Keratinocyte (primary cell): ENCODE data around the gene SRGAP3. TPM values are rescaled to one million over a fixed set of nuclear protein-coding genes. Genes with fewer than 3 reads are reported as not detected.

Experiments used
- DNase-seq: peaks from one replicate; pipeline ENCODE4 v3.0.0-alpha.2; 2011; ENCODE audit warnings: low read depth, missing footprints, low spot score
- FAIRE-seq: peaks from 2 replicates; lab custom pipeline; 2011; peaks lifted over from hg19 to GRCh38; lab: Jason Lieb, UNC
- H2AFZ ChIP-seq: 2 replicates; pipeline ENCODE4 v1.6.0; 2012; ENCODE audit warnings: low read length, control low read depth, inconsistent platforms; ENCODE audit not compliant: control insufficient read depth
- H3K27ac ChIP-seq: 2 replicates; pipeline ENCODE4 v1.5.1; 2011; ENCODE audit warnings: low read length; ENCODE audit not compliant: control insufficient read depth, insufficient read depth
- H3K27me3 ChIP-seq: 3 replicates; pipeline ENCODE4 v1.6.0; 2011; ENCODE audit warnings: low read length; ENCODE audit not compliant: control insufficient read depth, insufficient read depth; ENCODE audit errors: extremely low read depth
- H3K36me3 ChIP-seq, 2 experiments: 2 replicates in 1 of 2; 3 replicates in 1 of 2; pipeline ENCODE4 v1.5.1; 2011; ENCODE audit warnings: low read length in 2 of 2, mild to moderate bottlenecking in 1 of 2; ENCODE audit not compliant: control insufficient read depth in 2 of 2, insufficient read depth in 2 of 2; ENCODE audit errors: extremely low read depth in 1 of 2
- H3K4me1 ChIP-seq: 3 replicates; pipeline ENCODE4 v1.5.1; 2011; ENCODE audit warnings: low read length; ENCODE audit not compliant: control insufficient read depth, insufficient read depth; ENCODE audit errors: extremely low read depth
- H3K4me2 ChIP-seq: 3 replicates; pipeline ENCODE4 v1.6.0; 2011; ENCODE audit warnings: low read depth, low read length; ENCODE audit not compliant: control insufficient read depth, insufficient read depth; ENCODE audit errors: extremely low read depth
- H3K4me3 ChIP-seq, 3 experiments: fragments of 200-600 bp in 1 of 3; sonication (generic) in 1 of 3; 2 replicates in 2 of 3; 3 replicates in 1 of 3; pipeline ENCODE4 v1.5.1; 2011 to 2016; ENCODE audit warnings: low read length in 3 of 3, mild to moderate bottlenecking in 3 of 3, control low read depth in 2 of 3, inconsistent platforms in 1 of 3, low read depth in 1 of 3, mixed read lengths in 1 of 3, mixed run types in 1 of 3, moderate library complexity in 1 of 3; ENCODE audit not compliant: control insufficient read depth in 2 of 3, insufficient read depth in 2 of 3; ENCODE audit errors: extremely low read depth in 1 of 3
- H3K79me2 ChIP-seq: 2 replicates; pipeline ENCODE4 v1.6.0; 2012; ENCODE audit warnings: low read length; ENCODE audit not compliant: control insufficient read depth, insufficient read depth
- H3K9ac ChIP-seq: 3 replicates; pipeline ENCODE4 v1.6.0; 2011; ENCODE audit warnings: low read length; ENCODE audit not compliant: control insufficient read depth, insufficient read depth; ENCODE audit errors: extremely low read depth
- H3K9me1 ChIP-seq: 3 replicates; pipeline ENCODE4 v1.6.0; 2011; ENCODE audit warnings: low read length; ENCODE audit not compliant: control insufficient read depth, insufficient read depth; ENCODE audit errors: extremely low read depth
- H3K9me3 ChIP-seq: 2 replicates; pipeline ENCODE4 v1.5.1; 2012; ENCODE audit warnings: low read depth, low read length; ENCODE audit not compliant: control insufficient read depth
- H4K20me1 ChIP-seq: 3 replicates; pipeline ENCODE4 v1.6.0; 2011; ENCODE audit warnings: low read length; ENCODE audit not compliant: control insufficient read depth, insufficient read depth; ENCODE audit errors: extremely low read depth
- CTCF ChIP-seq, 3 experiments: IDR thresholded peaks in 1 of 3; conservative IDR thresholded peaks in 1 of 3; optimal IDR thresholded peaks in 1 of 3; 2 replicates in 2 of 3; 3 replicates in 1 of 3; pipeline versions ENCODE3 to v1.5.1; 2011; ENCODE audit warnings: low read length in 3 of 3, mild to moderate bottlenecking in 3 of 3, moderate library complexity in 2 of 3, control low read depth in 1 of 3, inconsistent platforms in 1 of 3; ENCODE audit not compliant: insufficient read depth in 2 of 3; ENCODE audit errors: extremely low read depth in 1 of 3
- EZH2 ChIP-seq: IDR thresholded peaks from one replicate; pipeline ENCODE4 v1.6.1; 2012; ENCODE audit warnings: inconsistent platforms, mild to moderate bottlenecking, low read length, moderate library complexity
- dilution Hi-C: fragments of 300-500 bp; cut with MboI; formaldehyde crosslinking; loops from one replicate; pipeline ENCODE4 v1.7.0; 2020; ENCODE audit warnings: low sequenced_read_pairs; ENCODE audit not compliant: extremely low pct_ligation_motif_present
- polyA plus RNA-seq, 5 experiments: library from polyadenylated mRNA; depleted of rRNA in 3 of 5; stranded (reverse) in 3 of 5; stranded (forward) in 1 of 5; unstranded in 1 of 5; fragments of >200 nt; gene quantifications; 1 replicate in 1 of 5; 2 replicates in 3 of 5; 3 replicates in 1 of 5; pipeline versions ENCODE4 v1.2.1 to v1.2.3, GENCODE V29; 2011 to 2012; ENCODE audit warnings: missing spikeins in 2 of 5, low read depth in 1 of 5, low replicate concordance in 1 of 5

The SRGAP3 gene
- polyA plus RNA-seq, 1 donor (not counting 4 experiments of a cell fraction or from before 2014, with no cell fraction given), result 7.2 TPM

DNA sequence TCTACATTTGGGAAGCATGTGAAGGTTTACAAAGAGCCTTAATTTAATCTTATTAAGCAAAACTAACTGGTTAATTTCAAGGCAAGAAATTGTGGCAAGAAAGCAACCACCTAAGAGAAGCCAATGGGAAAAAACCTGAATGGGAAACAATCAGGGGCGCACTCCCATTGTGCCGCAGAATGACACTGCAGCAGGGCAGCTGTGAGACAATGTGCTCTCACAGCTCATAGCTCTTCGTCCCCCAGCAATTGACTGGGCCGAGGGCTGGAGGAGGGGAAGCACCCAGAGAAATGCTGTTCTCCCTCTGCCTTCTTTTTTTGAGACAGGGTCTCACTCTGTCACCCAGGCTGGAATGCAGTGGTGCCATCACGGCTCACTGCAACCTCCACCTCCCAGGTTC is 192.9 kb downstream of the SRGAP3 start:
- no peak for FAIRE-seq
- peaks cover 10 to 19% of the 10 kb centered on the region in 2 experiments for H3K36me3 ChIP-seq
- dilution Hi-C loops, result no loop called here

GRCh38 chr3:9047452-9048346 is 201.7 kb downstream of the SRGAP3 start:
- TF ChIP-seq CTCF (optimal IDR thresholded peaks at IDR 0.05 in 1 of 3, IDR thresholded peaks at IDR 0.05 in 1 of 3, conservative IDR thresholded peaks at IDR 0.05 in 1 of 3; ENCODE audit: extremely low read depth in 1 of 3, insufficient read depth in 2 of 3, low read length in 3 of 3), result no peak
- TF ChIP-seq EZH2, result no peak
- no peaks in the 10 kb centered on the region for H3K9me3 ChIP-seq
- peaks cover 0 to 11% of the 10 kb centered on the region in 2 experiments for H3K36me3 ChIP-seq
- no peak overlapping the region for H3K4me2 ChIP-seq
- H3K27ac ChIP-seq, result no peak overlapping the region
- no peaks in the 10 kb centered on the region for H3K9me1 ChIP-seq
- H3K4me1 ChIP-seq, result no peaks in the 10 kb centered on the region
- no peak overlapping the region for H3K9ac ChIP-seq
- DNase-seq (no peak), FAIRE-seq (no peak)
- no peak overlapping the region for H3K4me3 ChIP-seq
- H2AFZ ChIP-seq, result no peak overlapping the region
- no peaks in the 10 kb centered on the region for H3K27me3 ChIP-seq
- H3K79me2 ChIP-seq, result no peaks in the 10 kb centered on the region
- dilution Hi-C loops, result no loop called here
- H4K20me1 ChIP-seq, result no peaks in the 10 kb centered on the region

More for the DNA sequence above, 192.9 kb downstream of the SRGAP3 start:
- DNase-seq, result no peak
- Histone ChIP-seq H3K4me1 (no peaks in the 10 kb centered on the region), H4K20me1 (no peaks in the 10 kb centered on the region), H3K9me1 (no peaks in the 10 kb centered on the region), H3K9ac (no peak overlapping the region), H3K4me3 (no peak overlapping the region), H3K27me3 (no peaks in the 10 kb centered on the region), H2AFZ (no peak overlapping the region), H3K9me3 (no peaks in the 10 kb centered on the region), H3K79me2 (no peaks in the 10 kb centered on the region), H3K27ac (no peak overlapping the region), H3K4me2 (no peak overlapping the region)
- TF ChIP-seq CTCF (optimal IDR thresholded peaks at IDR 0.05 in 1 of 3, IDR thresholded peaks at IDR 0.05 in 1 of 3, conservative IDR thresholded peaks at IDR 0.05 in 1 of 3; ENCODE audit: extremely low read depth in 1 of 3, insufficient read depth in 2 of 3, low read length in 3 of 3), result no peak
- no peak for TF ChIP-seq EZH2
